Measurements from ENCODE around the gene CBLB. TPM values are rescaled to one million over a fixed set of nuclear protein-coding genes. Genes with fewer than 3 reads are reported as not detected.

CBLB gene
- total and polyA plus RNA-seq, 12 donors = 20.4 to 58.9 (median 33.5) TPM

GRCh38 chr3:105679951-105680350 is 188.9 kb downstream of the CBLB start:
- no peak overlapping the region for H3K27ac ChIP-seq
- H3K9me3 ChIP-seq (replicated peaks in 1 of 3) = no peaks in the 10 kb centered on the region
- no peak for DNase-seq
- peaks cover 0 to 19% of the 10 kb centered on the region in 2 donors for H3K36me3 ChIP-seq (replicated peaks in 1 of 2)
- WGBS, 4 donors = 47 to 59% (median 50%) methylated on average over 2 of the region's 2 CpGs
- H3K4me1 ChIP-seq (replicated peaks in 1 of 2) = peaks cover 0 to 2% of the 10 kb centered on the region in 2 donors
- no peak overlapping the region for H3K4me3 ChIP-seq
- no peak for TF ChIP-seq POLR2A (IDR thresholded peaks at IDR 0.05)
- TF ChIP-seq, protein P1, sequence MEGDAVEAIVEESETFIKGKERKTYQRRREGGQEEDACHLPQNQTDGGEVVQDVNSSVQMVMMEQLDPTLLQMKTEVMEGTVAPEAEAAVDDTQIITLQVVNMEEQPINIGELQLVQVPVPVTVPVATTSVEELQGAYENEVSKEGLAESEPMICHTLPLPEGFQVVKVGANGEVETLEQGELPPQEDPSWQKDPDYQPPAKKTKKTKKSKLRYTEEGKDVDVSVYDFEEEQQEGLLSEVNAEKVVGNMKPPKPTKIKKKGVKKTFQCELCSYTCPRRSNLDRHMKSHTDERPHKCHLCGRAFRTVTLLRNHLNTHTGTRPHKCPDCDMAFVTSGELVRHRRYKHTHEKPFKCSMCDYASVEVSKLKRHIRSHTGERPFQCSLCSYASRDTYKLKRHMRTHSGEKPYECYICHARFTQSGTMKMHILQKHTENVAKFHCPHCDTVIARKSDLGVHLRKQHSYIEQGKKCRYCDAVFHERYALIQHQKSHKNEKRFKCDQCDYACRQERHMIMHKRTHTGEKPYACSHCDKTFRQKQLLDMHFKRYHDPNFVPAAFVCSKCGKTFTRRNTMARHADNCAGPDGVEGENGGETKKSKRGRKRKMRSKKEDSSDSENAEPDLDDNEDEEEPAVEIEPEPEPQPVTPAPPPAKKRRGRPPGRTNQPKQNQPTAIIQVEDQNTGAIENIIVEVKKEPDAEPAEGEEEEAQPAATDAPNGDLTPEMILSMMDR (IDR thresholded peaks at IDR 0.05) = no peak
- H3K27me3 ChIP-seq = no peaks in the 10 kb centered on the region
- intact Hi-C loops (cut with DNase I) = loop anchor here (10.0 kb wide), 1 partner anchor 925 kb away; no protein-coding TSS in a partner anchor

GRCh38 chr3:105678017-105678416 is 190.8 kb downstream of the CBLB start:
- 83 to 91% (median 85%) methylated on average over 3 of the region's 3 CpGs for WGBS, 4 donors
- no peak overlapping the region for H3K27ac ChIP-seq
- H3K4me1 ChIP-seq (replicated peaks in 1 of 2) = peaks cover 11 to 14% of the 10 kb centered on the region in 2 donors
- intact Hi-C loops (cut with DNase I) = no loop called here
- H3K27me3 ChIP-seq = no peaks in the 10 kb centered on the region
- H3K36me3 ChIP-seq (replicated peaks in 1 of 2) = peaks cover 0 to 19% of the 10 kb centered on the region in 2 donors
- no peak overlapping the region for H3K4me3 ChIP-seq
- TF ChIP-seq, protein P1 (IDR thresholded peaks at IDR 0.05) = no peak
- TF ChIP-seq POLR2A (IDR thresholded peaks at IDR 0.05) = no peak
- no peaks in the 10 kb centered on the region for H3K9me3 ChIP-seq (replicated peaks in 1 of 3)
- DNase-seq = no peak

GRCh38 chr3:105676621-105677300 is 192.1 kb downstream of the CBLB start:
- TF ChIP-seq, protein P1 (IDR thresholded peaks at IDR 0.05) = no peak
- TF ChIP-seq POLR2A (IDR thresholded peaks at IDR 0.05) = no peak
- Histone ChIP-seq H3K4me3 (no peak overlapping the region), H3K27ac (no peak overlapping the region), H3K36me3 (replicated peaks in 1 of 2) (peaks cover 0 to 19% of the 10 kb centered on the region in 2 donors), H3K9me3 (replicated peaks in 1 of 3) (no peaks in the 10 kb centered on the region), H3K27me3 (no peaks in the 10 kb centered on the region), H3K4me1 (replicated peaks in 1 of 2) (peaks cover 11 to 14% of the 10 kb centered on the region in 2 donors)
- intact Hi-C loops (cut with DNase I) = no loop called here
- DNase-seq = no peak
- WGBS, 4 donors = 88 to 94% (median 90%) methylated on average over 5 of the region's 5 CpGs

- Histone ChIP-seq H3K36me3 (replicated peaks in 1 of 2) (peaks cover 0 to 10% of the 10 kb centered on the region in 2 donors), H3K27ac (peak overlapping the region in 1 of 5 donors; percentile 39), H3K4me1 (replicated peaks in 1 of 2) (peaks cover 11 to 14% of the 10 kb centered on the region in 2 donors), H3K9me3 (replicated peaks in 1 of 3) (no peaks in the 10 kb centered on the region), H3K4me3 (no peak overlapping the region), H3K27me3 (no peaks in the 10 kb centered on the region)
- intact Hi-C loops (cut with DNase I) = no loop called here
- peak in 3 of 7 donors; percentile 12 to 29 (median 22) for DNase-seq
- TF ChIP-seq, protein P1 (IDR thresholded peaks at IDR 0.05) = no peak
- no peak for TF ChIP-seq POLR2A (IDR thresholded peaks at IDR 0.05)
These were observed 194.3 kb downstream of the CBLB start for GRCh38 chr3:105674437-105675065.

Data from adrenal gland (tissue), 12 donors.